SK-N-SH (cell line): ENCODE results near the gene RAB3IP. TPM values are rescaled to one million over a fixed set of nuclear protein-coding genes. Genes with fewer than 3 reads are reported as not detected.

Source experiments
- polyA plus RNA-seq, 3 experiments: library from polyadenylated mRNA; depleted of rRNA; stranded (reverse); fragments of >200 nt; gene quantifications; 2 replicates each; pipeline ENCODE4 v1.2.3, GENCODE V29; 2012

Gene RAB3IP
- polyA plus RNA-seq, 1 of the 3 experiments (the other 2 are of a cell fraction) = 5.4 TPM

Other genes with a start within 250 kb of the RAB3IP start
- 181 and 242 TPM in 2 replicates for gene CCT2, start 153.4 kb upstream of the RAB3IP start, polyA plus RNA-seq (2012; rRNA removed)
- gene LRRC10, start 128.0 kb upstream of the RAB3IP start, polyA plus RNA-seq (2012; rRNA removed) = not detected in 2 replicates
- gene BEST3, start 39.6 kb upstream of the RAB3IP start, polyA plus RNA-seq (2012; rRNA removed) = 0.48 and 0.75 TPM in 2 replicates
- not detected in 2 replicates for gene MYRFL, start 86.4 kb downstream of the RAB3IP start, polyA plus RNA-seq (2012; rRNA removed)